Middle frontal gyrus (tissue), 1 donor: Measurements from ENCODE around the gene OR3A3.

Source experiments
- DNase-seq: peaks from one replicate; pipeline ENCODE4 v3.0.0-alpha.2; 2015; ENCODE audit warnings: low spot score; ENCODE audit errors: extremely low spot score

Gene OR3A3

GRCh38 chr17:3471599-3471998, 60.4 kb downstream of the OR3A3 start, which contains the start of gene SPATA22:
SPATA22 (minus strand) TSS chr17:3471819; CDS start chr17:3469325, 2,494 bp downstream.
- DNase-seq, result no peak

DNA sequence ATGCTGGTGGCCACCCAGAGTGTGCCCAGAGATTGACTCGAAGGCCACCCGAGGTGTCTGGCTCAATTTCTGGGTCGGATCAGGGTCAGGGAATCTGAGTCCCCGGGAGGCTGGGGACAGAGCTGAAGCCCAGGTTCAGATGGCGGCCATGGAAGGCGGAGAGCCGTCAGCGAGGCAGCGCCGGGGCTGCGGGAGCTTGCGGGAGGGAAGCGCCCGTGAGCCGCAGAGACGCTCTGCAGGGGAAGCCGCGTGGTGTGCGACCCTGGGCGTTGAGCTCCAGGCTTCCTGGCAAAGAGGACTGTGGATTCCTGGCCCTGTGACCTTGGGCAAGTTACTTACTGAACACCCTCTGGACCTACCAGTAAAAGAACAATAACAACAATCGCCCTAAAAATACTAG, 61.0 kb downstream of the OR3A3 start:
- DNase-seq, result no peak
